Femur (tissue), 1 donor: Measurements from ENCODE around the gene TMEM259.
"Not testable (repeated sequence)": the region's sequence is repeated elsewhere in the genome, so short reads cannot be mapped to it uniquely, and the experiment has no call there.

ENCODE experiments used
- DNase-seq: peaks from one replicate; pipeline ENCODE4 v3.0.0-alpha.2; 2017

Gene TMEM259

DNA sequence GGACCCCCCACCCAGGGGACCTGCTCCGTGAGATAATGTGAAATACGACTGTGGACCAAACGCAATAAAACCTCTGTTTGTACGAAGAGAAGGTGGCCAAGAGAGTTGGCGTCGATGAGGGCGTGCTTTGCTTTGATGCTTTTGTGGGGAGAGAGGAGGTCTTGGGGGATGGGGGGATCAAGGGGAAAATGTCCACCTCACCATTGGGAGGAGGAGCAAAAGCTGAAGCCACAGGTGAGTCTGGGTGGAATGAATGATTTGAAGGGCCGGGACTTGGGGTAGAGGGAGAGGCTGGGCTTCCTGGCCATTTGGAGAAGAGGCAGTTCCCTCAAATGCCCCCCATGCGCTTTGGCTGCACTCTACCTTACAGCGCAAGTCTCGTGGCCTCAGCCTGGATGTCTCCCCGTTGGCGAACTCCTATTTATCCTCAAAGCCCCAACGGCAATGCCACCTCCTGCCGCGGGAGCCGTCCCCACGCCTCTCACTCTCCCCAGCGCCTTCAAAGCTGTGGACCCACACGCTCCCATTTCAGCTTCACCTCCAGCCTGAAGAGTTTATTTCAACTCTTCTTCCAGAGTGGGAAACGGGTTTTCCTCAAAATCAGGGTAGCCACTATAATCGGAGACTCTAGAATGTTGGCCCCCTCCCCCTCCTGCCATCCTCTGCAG lies 18.2 kb upstream of the TMEM259 start:
- DNase-seq, result no peak

DNA sequence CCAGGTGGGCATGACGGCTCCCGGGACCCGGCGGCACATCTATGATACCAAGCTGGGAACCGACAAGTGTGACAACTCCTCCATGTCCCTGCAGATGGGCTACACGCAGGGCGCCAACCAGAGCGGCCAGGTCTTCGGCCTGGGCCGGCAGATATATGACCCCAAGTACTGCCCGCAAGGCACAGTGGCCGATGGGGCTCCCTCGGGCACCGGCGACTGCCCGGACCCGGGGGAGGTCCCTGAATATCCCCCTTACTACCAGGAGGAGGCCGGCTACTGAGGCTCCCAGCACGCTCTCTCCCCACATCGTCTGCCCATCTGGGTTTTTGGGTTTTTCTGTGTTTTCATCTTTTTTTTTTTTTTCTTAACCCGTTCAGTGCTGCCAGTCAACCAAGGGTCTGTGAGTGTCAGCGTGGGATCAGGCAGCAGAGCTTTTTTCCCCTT lies 16.7 kb upstream of the TMEM259 start:
- no peak for DNase-seq

DNA sequence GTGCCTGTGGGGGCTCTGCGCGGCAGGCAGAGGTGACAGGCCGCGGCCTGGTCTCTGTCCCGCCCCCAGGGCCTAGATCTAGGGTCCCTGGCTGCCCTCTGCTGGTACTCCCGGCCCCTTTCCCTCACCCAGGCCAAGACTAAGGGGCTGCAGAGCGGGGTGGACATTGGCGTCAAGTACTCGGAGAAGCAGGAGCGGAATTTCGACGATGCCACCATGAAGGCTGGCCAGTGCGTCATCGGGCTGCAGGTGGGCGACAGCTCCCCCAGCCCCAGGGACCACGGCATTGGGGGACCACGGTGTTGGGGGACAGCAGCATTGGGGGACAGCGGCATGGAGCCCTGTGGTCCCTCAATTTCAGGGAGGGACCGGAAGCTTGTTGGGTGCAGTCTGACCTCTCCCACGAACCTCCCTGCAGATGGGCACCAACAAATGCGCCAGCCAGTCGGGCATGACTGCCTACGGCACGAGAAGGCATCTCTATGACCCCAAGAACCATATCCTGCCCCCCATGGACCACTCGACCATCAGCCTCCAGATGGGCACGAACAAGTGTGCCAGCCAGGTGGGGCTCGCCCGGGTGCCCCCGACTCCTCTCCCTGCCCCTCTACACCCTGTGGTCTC lies 15.2 kb upstream of the TMEM259 start:
- no peak for DNase-seq

DNA sequence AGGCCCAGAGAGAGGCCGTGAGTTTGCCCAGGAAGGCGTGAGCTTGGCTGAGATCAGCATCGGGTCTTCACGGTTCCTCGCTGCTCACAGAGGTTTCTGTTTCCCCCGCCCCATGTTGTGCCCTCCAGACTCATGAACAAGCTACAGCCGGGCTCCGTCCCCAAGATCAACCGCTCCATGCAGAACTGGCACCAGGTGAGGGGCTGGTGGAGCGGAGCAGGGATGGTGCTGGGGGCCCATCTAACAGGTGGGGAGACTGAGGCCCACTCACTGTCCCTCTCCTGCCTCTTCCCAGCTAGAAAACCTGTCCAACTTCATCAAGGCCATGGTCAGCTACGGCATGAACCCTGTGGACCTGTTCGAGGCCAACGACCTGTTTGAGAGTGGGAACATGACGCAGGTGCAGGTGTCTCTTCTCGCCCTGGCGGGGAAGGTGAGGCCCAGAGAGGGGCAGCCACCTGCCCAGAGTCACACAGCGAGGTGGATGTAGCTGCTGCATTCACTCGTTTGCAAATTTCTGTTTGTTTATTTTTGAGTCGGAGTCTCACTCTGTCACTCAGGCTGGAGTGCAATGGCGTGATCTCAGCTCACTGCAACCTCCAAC lies 11.4 kb upstream of the TMEM259 start:
- DNase-seq, result no peak

DNA sequence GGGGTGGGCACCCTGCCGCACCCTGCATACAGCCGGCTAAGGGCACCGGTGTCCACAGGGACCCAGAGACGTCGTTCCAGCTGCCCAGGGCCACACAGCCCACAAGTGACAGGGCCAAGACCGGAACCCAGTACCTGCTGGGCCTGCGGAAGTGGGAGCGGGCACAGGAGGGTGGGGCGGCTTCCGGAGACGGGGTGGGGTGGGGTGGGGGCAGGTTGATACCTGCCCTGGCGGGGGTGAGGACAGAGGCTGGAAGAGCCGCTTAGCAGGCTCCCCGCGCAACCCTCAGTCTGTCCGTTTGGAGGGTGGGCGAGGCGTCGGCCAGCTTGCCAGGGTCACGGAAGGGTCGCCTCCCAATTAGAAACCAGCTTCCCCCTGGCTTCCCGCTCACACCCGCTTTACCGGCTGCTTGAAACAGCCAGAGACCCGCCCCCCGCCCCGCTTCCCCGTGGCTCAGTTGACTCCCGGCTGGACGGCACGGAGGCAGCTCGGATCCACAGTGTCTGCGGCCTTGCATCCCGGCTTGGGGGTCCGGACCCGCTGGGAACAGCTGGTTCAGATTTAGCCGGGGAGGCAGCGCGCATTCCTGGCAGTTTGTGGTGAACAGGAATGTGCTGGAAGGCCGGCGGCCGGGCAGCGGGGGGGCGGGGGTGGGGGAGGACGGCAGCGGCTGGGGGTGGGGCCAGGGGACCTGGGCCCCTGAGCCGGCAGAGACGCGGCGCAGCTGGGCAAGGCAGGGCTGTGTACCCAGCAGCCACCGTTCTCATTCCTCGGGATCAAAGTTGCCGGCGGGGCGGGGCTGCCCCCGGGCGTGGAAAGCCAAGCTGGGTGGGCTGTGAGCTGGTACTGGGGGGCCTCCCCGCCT lies 7.4 kb upstream of the TMEM259 start:
- peak; percentile 91 for DNase-seq

DNA sequence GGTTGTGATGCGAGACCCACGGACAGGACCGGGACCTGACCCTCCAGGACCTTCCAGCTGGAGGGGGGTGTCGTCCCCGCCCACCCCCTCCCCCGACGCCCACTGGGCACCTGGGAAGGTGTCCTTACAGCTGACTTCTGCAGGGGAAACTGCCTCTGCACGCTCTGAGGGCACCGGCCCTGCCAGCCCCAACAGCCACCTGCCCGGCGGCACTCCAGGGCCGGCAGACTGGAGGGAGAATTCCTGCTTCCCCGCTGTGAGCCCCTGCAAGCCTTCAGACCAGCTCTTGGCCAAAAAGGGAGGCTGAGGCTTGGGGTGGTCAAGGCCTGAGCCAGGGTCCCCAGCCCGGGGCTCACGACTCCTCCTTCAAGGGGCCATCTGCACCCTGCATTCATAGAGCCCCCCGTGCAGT lies 6.7 kb upstream of the TMEM259 start:
- no peak for DNase-seq

DNA sequence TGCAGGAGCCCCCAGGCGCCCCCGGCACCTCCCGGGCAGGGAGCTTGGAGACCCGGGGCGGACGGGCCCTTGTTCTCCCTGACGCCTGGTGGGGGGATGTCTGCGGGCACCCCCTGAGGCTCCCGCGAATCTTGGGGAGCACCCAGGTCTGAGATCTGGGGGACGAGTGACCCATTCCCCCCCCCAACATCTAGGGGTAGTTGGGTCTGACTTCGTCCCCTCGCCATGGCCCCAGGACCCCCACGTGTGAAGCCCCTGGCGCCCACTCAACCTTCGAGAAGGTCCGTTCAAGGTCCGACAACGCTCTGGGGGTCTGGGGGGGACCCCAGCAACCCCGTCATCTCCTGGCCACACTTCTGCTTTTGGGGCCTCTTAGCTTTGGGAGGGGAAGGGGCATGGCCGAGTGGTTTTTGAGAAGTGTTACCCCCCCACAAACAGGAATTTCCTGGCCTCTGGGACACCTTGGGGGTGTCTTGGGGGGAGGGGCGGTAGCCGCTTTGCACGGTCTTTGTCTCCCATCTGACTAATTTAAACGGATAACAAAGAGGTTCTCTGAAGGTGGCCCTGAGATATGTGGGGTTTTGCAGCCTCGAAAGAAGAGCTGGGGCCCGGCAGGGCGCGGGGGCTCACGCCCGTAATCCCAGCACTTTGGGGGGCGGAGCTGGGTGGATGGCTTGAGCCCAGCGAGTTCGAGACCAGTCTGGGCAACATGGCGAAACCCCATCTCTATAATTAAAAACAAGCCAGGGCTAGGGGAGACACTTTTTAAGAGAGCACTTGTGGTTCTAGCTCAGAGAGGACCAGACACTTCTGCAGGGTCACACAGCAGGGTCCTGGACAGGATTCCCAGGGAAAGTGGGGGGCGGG lies 6.1 kb upstream of the TMEM259 start:
- DNase-seq, result no peak

DNA sequence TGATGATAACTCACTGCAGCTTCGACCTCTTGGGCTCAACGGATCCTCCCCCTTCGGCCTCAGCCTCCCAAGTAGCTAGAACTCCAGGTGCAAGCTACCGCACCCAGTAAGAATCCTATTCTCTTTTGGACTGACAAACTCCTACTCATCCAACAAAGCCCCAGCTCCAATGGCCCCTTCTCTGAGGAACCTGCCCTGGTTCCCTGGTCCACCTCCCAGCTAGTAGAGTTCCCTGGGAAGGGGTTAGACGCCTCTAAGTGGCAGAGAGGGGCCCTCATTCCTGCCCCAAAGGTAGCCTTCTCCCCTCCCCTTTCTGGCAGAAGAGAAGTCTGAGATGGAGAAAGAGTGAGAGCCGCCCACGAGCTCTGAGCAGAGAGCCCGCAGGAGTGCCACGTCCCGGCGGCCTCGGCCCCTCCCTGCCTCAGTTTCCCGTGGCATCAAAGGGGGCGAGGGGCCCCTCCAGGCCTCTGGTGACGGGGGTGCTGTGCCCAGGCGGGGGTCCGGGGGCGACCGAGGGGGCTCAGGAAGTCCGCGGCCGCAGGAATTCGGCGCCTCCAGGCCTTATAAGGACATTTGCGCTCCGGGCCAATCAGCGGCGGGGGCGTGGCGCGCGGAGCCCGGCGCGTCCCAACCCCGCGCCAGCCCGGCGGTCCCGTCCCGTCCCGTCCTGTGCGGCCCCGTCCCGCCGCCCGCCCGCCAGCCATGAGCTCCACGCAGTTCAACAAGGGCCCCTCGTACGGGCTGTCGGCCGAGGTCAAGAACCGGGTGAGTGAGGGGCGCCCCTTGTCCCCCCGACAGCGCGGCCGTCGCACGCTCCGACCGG lies 5.2 kb upstream of the TMEM259 start, which contains the start of gene CNN2:
Gene CNN2 (plus strand): TSS at position 649 of the 823 bp plus-strand sequence. CDS start 54 bp downstream, at position 703.
- DNase-seq, result peak; percentile 87

DNA sequence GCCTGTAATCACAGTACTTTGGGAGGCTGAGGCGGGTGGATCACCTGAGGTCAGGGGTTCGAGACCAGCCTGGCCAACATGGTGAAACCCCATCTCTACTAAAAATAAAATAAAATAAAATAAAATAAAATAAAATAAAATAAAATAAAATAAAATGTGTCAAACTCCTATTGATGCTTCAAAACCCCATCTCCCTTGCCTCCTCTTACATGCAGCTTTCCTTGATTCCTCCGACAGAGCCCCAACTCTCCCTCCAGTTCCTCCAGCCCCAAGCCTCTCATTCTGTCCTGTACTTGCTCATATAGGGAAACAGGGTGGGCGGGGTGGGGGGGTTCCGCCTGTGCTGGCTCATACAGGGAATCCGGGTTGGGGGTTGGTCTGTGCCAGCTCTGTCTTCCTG lies 4.2 kb upstream of the TMEM259 start:
- not testable (repeated sequence) for DNase-seq

DNA sequence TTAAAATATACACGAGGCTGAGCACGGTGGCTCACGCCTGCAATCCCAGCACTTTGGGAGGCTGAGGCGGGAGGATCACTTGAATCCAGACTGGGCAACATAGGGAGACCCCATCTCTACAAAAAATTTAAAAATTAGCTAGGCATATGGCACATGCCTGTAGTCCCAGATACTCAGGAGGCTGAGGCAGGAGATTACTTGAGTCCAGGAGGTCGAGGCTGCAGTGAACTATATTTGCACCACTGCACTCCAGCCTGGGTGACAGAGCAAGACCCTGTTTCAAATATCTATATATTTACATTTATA lies 2.9 kb upstream of the TMEM259 start:
- not testable (repeated sequence) for DNase-seq

DNA sequence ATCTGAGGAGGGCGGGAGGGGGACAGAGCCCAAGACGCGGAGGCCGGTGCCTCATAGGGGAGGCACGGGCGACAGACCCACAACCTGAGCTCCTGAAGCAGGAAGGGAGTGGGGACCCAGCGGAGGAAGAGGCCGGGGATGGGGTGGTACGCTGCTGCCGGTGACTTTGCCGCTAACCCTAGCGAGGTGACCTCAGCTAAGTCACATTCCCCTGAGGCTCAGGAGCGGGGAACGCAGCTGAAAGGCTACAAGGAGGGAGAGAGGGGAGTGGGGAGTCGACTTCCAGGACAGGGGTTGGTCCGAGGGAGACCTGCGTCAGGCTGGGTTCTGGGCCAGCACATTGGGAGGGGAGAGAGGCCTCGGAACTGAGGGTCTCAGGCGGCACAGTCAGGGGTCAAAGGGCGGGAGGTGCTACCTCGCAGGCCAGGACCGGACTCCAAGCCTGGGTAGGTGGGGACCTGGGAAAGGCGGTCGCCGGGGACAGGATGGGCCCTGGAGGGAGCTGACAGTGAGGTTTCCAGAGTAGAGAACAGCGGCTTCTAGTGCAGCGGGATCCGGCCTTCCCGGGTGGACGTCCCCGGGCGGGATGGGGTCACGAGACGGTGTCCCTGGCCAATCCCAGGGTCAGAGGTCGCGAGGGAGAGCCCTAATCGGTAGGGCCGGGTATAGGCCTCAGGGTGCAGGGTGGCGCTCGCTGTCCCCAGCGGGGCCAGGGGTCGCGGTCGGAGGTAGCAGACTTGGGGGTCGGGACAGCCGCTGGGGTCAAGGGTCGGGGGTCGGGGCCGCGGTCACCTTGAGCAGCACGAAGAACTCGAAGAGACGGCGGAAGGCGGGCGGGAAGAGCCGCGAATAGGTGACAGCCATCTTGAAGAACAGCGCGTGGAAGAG lies 699 bp downstream of the TMEM259 start:
- DNase-seq, result no peak

DNA sequence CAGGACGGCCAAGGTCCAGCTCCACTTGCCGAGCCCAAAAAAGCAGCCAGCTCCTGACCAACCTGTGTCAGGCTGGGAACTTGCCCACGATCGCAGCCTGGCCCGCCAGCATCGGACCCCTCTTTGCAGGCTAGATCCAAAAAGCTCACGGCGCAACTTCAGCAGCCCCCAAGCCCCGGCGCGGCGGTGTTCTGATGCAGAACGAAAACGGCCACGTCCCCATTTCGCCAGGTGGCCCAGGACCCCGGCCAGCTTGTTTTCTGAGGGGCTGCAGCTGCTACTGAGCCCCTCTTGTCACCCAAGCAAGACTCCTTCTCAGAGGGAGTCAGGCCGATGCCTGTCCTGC lies 1.3 kb downstream of the TMEM259 start:
- DNase-seq, result no peak

DNA sequence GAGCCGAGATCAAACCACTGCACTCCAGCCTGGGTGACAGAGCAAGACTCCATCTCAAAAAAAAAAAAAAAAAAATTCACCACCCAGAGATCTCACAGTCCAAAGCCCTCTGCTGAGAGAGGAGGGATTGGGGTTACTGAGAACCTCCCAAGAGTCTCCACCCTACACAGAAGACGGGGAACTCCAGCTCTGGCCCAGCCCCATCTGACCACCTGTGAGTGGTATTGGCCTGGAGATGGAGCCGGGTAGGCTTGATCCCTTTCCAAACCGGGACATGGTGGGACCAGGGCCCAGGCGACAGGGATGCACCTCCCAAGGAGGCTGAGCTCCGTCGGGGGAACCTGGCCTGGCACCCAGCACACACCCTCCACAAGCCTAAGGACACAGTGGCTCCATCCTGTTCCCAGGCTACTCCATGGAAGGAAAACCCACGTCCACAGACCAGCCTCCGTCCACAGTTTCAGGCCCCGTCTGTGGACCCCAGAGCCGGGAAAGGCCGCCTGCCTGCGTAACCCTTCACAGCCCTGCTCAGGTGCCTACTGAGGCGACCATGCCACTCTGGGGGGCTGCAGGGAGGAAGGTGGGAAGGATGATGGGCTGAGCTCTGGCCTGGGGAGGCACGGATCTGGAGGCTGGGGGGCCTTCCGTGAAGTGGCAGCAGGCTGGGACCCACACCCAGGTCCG lies 1.8 kb downstream of the TMEM259 start:
- no peak for DNase-seq

DNA sequence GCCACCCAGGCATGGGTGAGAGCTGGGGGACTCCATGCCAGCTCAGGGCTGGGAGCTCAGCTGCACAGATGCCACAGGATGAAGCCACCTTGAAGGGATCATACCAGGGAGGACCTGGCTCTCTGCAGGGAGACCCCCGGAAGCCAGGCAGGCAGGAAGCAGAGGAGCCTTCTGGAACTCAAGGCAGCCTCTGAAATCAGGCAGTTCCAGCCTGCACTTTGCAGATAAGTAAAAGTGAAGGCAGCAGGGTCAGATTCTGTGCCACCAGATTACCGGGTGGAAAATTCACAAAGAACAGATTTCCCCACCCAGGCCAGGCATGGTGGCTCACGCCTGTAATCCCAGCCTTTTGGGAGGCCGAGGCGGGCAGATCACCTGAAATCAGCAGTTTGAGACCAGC lies 2.5 kb downstream of the TMEM259 start:
- no peak for DNase-seq

DNA sequence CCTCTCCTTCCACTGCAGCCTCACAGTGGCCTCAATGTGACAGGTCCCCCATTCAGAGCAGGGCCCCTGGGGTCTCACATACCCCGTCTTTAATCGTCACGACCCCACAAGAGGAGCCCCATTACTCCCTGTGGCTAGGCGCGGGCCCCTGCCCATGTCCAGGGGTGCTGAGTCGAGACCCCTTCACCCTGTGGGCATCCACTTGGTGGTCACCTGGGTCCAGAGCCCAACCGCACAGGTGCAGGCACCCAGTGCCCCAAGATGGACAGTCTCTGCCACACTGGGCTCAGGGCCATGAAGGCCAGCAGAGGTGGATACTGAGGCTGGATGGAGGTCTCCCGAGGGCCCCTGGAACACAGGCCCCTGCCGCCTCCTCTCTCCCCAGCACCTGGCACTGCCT lies 3.0 kb downstream of the TMEM259 start:
- DNase-seq, result no peak

DNA sequence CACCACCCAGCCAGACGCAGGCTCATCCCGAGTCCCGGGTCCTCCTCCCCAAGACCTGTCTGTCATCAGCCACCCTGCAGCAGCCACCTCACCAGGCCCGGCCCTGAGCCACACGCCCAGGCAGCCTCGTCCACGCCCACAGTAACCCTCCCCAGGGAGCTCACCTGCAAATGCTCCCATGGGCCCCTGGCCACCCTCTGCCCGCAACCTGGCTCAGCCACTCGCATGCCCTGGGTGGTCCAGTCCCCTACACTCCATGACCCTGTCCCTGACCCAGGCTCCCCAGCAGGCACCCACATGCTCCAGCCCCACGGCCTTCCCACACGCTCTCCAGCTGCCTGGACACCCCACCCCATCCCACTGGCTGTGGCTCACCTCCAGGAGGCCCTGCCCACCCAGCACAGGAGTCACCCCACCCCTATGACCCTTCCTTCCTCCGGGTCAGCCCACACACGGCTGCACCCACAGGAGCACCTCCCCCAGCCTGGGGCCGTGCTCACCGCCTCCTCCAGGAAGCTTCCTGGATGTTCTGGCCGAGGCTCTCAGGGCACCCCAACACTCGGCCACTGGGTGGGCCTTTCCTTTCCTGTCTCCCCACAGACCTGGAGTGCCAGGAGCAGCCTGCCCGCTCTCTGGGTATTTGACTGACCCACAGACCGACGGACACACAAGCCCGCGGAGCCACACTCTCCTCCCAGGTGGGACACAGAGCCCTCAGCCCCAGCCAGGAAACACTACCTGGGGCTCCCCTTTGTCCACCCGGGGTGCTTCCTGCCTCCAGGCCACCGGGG lies 3.6 kb downstream of the TMEM259 start:
- no peak for DNase-seq

DNA sequence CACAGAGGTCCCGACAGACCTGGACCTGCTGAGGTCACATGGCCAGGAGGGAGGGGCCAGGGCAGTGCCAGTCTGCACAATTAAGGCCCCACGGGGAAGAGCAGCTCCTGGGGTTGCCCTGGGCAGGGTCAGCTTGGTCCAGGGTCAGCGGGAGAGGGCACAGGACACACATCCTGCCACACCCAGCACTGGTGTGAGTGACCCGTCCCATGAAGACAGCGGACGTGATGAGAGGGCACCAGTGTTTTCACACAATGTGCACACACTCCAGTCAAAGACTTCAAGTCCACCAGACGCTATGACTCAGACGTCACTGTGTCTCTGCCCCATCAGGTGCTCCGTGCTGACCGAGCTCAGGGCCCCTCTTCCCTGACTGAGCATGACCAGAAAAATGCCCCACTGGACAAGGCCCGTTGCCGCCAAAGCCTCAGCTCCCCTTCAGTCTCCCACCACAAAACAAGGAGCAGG lies 4.2 kb downstream of the TMEM259 start:
- DNase-seq, result no peak

DNA sequence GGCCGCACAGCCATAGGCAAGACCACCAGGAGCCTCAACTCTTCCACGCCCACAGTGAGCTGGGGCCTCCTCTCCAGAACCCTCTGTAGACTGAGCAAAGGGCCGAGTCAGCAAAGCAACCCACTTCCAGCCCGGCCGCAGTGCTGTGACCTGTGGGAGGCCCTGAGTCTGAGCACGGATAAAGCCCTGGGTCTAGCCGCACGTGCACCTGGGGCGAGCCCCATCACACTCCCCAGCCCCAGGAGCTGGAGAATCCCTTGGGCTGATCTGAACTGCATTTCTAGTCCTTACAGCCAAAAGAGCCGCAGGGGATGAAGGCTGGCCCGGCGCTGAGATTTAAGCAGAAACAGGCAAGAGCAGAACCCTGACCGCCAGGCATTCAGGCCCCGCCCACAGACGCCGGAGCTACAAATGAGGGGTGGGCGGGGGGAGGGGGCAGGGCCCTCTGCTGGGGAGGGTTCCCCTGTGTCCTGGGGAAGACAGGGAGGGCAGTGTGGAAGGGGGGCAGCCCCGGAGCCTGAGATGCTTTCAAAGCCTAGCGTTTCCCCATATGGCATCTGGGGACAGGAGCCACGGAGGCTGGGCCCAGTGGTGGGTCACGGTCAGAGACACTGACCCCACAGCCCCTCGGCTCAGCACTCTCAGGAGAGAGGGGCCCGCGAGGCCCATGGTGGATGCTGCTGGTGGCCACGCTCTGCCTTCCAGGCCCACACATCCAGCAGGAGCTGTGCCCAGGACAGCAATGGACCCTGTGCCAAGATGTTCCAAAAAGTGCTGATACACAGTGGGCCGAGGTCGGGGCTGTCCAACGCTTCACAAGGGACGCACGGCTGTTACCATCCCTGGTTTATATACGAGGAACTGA lies 4.9 kb downstream of the TMEM259 start:
- no peak for DNase-seq
